Posterior cingulate gyrus (tissue), 11 donors: ENCODE data around the gene IGFALS.

Experiments used
- DNase-seq, 10 donors: peaks; one replicate each; pipeline versions ENCODE4 v3.0.0 to v3.0.0-alpha.2; 2020 to 2021; ENCODE audit warnings: mixed read lengths in 3 of 10
- intact Hi-C: fragments of 100-400 bp; cut with DNase I; formaldehyde crosslinking; loops from one replicate; pipeline ENCODE4 v1.15.1; 2023

Gene IGFALS

DNA sequence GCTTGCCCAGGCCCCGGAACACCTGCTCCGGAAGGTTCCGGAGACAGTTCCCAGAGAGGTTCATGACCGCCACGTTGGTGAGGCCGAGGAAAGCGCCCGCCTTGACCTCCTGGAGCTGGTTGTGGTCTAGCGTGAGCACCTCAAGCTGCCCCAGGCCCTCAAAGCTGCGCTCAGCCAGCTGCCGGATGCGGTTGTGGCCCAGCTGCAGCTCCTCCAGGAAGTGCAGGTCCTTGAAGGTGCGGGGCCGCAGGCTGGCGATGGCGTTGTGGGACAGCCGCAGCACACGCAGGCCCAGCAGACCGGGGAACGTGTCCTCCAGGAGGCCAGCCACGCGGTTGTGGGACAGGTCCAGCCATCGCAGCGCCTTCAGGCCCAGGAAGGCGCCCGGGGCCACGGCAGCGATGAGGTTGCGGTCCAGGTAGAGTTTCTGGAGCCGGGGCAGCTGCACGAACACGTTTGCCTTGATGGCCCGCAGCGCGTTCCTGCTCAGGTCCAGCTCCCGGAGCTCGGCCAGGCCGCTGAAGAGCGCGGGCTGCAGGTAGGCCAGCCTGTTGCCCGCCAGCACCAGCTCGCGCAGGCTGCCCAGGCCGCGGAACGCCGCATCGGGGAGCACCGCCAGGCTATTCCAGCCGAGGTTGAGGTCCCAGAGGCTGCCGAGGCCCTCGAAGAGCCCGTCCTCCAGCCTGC is 2.1 kb downstream of the IGFALS start:
- peak in 2 of 10 donors; percentile 62 to 70 for DNase-seq
- intact Hi-C loops: no loop called here

DNA sequence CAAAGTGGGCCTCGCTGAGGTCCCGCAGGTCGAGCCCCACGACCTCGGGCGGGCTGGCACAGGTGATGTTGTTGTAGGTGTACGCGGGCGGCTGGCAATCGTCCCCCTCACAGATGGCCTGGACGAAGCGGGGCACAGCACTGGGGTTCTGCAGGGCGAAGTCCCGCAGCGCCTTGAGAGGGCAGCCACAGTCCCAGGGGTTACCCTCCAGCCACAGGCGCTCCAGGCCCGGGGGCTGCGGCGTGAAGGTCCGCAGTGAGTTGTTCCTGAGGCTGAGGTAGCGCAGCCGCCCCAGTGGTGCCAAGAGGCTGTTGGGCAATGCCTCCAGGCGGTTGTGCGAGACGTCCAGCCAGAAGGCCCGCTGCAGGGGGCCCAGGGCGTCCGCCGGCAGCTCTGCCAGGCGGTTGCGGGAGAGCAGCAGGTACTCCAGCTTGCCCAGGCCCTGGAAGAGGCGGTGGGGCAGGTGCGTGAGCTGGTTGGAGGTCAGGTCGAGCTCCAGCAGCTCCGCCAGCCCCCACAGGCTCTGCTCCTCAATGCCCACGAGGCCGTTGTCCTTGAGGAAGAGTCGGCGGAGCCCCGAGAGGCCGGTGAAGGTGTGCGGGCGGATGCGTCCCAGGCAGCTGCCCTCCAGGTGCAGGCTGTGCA is 2.8 kb downstream of the IGFALS start:
- DNase-seq: peak in 3 of 10 donors; percentile 26 to 76 (median 68)
- intact Hi-C loops: no loop called here

DNA sequence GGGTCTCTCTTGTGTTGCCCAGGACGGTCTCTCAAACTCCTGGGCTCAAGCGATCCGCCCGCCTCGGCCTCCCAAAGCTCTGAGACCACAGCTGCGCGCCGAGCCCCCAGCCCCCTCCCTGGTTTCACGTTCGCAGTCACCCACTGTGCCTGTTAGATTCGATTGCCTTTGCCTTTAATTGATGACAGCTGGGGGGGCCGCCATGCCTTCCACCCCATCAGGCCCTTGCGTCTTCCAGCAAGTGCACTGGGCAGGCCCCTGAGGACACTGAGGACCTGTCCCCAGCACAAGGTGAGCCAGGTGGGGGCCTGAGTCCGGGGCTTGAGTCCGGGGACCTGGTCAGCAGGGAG is 3.3 kb downstream of the IGFALS start:
- peak in 2 of 10 donors; percentile 52 to 70 for DNase-seq
- intact Hi-C loops: no loop called here

DNA sequence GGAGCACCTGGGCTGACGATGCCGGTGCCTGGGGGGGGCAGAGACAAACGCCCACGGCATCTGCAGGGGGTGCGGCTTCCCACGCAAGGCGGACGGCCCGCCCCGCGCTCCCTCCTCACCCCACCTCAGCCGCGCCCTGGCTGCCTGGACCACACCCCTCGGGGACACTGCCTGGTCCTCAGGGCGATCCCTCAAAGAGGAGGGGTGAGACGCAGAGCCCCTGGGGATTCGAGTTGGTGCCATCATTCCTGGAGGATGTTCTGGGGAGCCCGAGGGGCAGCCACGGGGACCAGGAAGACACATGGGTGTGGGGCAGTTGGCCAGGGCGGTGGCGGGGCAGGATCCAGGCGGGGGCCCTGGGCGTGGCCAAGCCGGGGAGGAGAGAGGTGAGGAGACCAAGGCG is 3.9 kb downstream of the IGFALS start:
- intact Hi-C loops: no loop called here
- DNase-seq: peak in 2 of 10 donors; percentile 16 to 50

DNA sequence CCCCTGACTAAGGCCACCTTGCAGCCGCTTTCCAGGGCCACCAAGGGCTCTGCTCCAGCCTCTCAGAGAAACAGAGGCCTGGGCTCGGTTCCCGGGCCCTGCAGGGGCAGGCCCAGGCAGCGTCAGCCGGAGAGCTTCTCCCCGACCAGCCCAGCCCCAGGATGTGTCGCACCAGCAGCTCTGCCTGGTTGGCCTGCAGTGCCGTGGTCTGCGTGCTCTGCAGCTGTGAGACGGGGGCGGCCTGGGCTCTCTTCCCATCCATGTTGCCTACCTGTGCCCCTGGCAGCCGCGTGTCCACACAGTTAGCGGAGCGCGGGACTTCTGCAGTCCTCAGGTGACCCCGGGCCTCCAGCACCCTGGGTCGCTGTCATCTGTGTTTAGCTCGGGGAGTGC is 4.8 kb downstream of the IGFALS start:
- intact Hi-C loops: no loop called here
- peak in 4 of 10 donors; percentile 8 to 81 (median 64) for DNase-seq

DNA sequence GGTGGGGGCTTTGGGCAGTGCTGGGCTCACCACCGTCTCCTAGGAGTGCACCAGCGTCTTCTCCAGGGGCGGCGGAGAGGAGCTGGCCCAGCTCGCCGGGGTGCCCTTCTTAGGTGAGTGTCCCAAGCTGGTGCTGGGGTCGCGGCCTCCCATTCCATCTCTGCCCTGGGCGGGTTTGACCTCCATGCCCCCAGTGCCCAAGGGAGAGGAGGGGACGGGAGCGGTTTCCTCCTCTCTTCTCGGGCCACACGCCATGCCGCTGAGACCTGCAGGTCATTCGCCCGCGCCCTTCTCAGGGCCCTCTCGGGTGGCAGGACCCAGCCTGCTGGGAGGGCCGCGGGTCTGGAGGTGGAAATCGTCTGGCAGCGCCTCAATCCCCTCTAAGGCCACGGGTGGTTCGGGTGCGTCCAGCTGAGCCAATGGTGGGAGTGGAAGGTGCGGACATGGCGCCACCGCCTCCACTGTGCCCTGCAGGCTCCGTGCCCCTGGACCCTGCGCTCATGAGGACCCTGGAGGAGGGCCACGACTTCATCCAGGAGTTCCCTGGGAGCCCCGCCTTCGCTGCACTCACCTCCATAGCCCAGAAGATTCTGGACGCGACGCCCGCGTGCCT is 5.3 kb downstream of the IGFALS start:
- intact Hi-C loops: no loop called here
- peak in 2 of 10 donors; percentile 6 to 75 for DNase-seq

DNA sequence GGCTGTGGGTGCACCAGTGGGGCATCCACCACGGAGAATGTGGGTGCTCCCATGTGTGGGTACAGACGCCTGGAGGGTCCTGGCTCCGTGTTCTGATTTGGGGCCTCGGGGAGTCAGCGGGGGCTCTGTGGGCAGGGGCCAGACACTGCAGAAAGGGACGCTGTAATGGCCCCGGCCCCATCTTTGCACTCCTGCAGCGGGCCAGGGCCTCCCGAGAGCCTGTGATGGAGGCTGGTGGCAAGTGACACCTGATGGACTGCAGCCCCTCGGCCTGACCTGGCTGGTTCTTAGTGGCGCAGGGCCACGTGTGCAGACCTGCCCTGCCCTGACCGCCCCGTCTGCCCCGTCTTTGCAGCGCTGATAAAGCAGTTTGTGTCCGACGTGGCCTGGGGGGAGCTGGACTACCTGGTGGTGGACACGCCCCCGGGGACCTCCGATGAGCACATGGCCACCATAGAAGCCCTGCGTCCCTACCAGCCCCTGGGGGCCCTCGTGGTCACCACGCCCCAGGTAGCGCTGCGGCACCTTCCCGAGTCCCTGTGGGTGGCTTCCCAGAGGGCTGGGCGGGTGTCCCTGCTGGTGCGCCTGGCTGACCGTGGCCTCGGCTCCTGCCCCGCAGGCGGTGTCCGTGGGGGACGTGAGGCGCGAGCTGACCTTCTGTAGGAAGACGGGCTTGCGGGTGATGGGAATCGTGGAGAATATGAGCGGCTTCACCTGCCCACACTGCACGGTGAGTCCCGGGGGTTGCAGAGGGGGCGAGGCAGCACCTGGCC is 6.0 kb downstream of the IGFALS start:
- intact Hi-C loops: no loop called here
- DNase-seq: peak in 2 of 10 donors; percentile 79 to 82

DNA sequence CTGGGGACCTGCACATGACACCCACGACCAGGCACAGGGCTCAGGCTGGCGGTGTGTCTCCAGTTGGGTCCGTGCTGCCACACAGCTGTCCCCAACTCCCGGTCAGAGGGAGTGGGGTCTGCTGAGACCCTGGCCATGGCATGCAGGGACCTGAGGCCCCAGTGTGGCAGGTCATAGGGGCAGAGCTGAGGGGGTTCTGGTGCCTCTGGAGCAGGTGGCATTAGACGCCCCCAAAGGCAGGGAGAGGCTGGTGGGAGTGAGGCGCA is 6.5 kb downstream of the IGFALS start:
- DNase-seq: peak in 1 of 10 donors; percentile 80

DNA sequence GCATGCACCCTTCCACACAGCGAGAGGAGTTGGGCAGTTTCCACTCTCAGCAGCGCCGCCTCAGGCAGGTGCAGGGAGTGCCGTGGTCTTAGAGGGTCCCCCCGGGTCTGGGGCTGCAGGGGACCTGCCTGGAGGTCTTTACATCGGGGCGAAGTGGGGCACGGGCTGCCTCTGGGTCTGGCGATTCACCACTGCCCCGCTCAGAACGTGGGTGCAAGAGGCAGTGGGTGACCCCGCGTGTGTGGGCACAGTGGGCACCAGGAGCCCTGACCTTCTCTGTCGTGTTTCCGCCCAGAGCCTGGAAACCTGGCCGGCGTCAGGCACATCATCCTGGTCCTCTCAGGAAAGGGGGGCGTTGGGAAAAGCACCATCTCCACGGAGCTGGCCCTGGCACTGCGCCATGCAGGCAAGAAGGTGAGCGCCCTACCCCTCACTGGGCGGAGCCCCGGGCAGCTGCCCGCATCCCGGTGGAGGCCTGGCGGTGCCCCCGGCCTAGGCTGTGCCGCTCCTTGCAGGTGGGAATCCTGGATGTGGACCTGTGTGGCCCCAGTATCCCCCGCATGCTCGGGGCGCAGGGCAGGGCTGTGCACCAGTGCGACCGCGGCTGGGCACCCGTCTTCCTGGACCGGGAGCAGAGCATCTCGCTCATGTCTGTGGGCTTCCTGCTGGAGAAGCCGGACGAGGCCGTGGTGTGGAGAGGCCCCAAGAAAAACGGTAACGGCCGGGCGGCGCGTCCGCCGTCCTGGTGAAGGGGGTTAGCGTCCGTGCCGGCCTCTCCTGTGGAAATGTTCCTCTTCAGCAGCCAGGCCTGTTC is 7.1 kb downstream of the IGFALS start:
- intact Hi-C loops: no loop called here
- DNase-seq: peak in 1 of 10 donors; percentile 80

More for the DNA sequence above, 6.5 kb downstream of the IGFALS start:
- intact Hi-C loops: no loop called here

DNA sequence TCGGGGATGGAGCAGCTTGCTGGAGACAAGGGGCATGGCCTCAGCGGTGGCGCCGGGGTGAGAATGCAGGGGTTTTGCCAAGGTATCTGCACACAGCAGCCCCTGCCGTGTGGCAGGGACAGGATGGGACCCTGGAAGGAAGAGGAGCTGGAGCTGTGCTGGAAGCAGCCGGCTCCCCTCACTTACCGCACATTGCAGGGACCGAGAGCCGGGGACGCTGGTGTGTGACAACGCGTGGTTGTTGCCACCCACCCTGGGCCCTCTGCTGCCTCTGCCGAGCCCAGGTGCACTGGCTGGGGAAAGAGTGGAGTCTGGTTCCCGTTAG is 7.7 kb downstream of the IGFALS start:
- intact Hi-C loops: no loop called here
- DNase-seq: peak in 1 of 10 donors; percentile 54

DNA sequence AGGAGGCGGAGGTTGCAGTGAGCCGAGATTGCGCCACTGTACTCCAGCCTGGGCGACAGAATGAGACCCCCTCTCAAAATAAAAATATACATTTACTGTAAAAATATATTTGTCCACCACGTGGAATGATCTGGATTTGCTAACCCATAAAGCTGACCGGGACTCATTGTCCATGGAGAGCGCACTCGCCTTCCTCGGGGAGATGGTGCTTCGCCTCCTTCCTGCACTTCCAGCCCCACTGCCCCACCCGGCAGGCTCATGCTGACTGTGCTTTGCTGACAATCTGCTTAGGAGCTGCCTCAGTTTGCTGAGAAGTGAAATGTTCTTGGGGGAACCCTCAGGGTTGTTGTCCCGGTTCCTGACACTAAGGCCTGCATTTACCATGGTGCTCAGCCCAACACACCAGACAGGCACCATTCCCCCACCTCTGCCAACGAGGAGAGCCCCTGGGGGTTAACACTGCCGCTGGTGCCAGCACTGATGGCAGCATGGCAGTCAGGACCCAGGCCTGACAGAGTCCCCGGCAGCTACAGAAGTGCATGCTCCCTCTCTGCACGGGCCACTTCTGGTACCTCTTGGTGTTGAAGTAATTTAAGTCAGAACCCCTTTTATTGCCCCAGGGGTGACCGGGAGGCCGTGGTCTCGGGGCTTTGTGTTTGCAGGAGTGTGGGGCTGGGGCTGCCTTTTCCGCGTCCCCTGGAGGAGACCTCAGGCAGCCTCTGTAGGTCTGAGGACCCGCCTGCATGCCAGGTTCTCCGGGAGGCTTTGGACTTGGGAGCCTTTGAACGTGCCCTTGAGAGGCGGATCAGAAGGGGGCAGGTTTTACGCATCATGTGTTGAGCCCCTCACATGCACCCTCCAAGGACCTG is 8.3 kb downstream of the IGFALS start:
- peak in 1 of 10 donors; percentile 49 for DNase-seq
- intact Hi-C loops: no loop called here

DNA sequence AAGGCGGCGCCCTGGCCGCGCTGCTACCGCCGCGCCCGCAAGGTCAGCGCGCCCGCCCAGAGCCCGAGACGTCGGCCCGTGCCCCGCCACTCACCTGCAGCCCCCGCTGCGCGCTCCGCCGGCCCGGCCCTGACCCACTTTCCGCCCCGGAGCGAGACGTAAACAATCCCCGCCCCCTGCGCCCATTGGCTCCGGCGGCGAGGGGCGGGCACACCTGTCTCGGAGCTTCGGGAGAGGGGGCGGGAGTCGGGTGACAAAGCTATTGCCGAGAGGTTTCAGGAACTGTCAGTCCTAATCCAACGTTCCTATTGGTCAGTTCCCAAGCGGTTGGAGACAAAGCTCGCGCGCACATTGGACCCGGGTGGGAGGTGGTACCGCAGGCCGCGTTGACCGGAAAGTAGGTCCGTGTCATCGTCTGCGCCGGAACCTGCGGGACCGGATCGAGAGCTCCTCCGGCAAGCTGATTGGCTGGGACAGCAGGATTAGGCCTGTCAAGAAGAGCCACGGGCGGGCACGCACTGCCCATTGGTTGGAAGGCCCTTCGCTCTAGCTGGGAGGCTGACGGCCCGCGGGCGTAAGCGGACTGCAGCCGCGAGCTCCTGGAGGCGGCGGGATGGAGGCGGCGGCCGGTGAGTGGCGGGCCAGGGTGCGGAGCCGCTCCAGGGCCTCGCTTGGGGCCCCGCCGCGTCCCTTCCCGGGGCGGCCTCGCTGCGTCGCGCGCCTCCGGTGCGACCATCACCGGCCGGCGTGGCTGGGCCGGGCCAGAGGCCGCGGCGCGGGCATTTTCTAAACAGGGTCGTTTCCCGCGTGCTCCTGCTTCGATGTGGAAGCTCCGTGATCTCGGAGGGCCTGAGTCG is 10.9 kb downstream of the IGFALS start, which contains the start of the genes NUBP2 and SPSB3:
Gene NUBP2 (plus strand): TSS at position 553 of the 857 bp plus-strand sequence. CDS start 61 bp downstream, at position 614.
Gene SPSB3 (minus strand): TSS at position 164 of the 857 bp plus-strand sequence. CDS start 1,088 bp downstream, outside the sequence.
- intact Hi-C loops: no loop called here
- DNase-seq: peak; percentile 100

DNA sequence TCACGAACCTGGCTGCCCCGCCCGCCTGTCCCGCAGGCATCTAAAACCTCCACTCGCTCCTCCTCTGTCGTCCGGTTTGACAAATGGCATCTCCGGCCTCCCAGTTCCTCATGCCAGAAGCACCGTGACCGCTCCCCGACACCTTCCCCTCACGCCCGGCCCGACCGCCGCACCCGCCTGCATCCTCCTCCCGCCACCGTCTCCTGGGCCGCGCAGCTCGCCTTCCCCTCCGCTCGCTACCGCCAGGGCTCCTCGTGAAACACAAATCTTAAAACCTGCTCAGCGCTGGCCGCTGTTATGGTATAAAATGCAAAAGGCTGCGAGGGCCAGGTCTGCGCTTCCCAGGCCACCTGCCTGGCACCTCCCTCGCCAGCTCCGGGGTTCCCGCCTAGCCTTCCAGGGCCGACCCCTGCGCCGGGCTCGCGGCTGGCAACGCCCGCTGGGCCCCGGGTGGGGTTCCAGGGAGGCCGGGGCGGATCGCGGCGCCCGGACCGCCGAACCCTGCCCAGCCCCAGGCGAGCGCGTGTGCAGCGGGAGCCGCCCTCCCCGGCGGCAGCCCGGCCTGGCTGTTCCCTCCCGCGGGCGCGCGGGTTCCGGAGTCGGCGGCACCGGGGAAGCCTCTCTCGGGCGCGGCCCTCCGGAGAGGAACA is 11.6 kb downstream of the IGFALS start:
- DNase-seq: peak in 1 of 10 donors; percentile 88
- intact Hi-C loops: no loop called here

DNA sequence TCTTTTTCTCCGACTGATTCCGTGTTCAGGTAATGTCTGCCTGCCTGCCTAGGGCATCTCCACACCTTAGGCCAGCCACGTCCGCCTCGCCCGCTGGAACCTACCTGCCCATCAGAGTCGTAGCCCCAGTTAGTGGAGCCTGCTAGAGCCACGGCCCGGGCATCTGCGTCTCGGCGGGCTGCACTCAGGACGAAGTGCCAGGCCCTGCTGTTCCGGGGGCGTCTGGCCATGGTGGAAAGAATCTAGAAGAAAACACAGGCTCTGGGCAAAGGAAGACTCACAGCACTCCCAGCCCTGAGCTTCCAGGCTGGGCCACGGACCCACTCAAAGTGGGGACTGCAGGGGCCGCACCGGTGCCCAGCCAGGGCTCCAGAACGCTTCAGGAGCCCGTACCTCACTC is 12.3 kb downstream of the IGFALS start:
- DNase-seq: no peak
- intact Hi-C loops: no loop called here

DNA sequence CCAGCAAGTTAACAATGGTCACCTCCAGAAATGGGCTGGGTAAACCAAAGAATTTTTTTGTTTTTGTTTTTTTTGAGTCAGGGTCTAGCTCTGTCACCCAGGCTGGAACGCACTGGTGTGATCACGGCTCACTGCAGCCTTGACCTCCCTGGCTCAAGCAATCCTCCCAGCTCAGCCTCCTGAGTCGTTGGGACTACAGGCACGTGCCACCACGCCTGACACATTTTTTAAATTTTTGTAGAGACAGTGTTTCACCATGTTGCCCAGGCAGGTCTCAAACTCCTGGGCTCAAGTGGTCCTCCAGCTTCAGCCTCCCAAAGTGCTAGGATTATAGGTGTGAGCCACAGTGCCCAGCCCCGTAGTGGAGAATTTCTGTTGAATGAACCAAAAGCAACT is 12.8 kb downstream of the IGFALS start:
- no peak for DNase-seq
- intact Hi-C loops: no loop called here

DNA sequence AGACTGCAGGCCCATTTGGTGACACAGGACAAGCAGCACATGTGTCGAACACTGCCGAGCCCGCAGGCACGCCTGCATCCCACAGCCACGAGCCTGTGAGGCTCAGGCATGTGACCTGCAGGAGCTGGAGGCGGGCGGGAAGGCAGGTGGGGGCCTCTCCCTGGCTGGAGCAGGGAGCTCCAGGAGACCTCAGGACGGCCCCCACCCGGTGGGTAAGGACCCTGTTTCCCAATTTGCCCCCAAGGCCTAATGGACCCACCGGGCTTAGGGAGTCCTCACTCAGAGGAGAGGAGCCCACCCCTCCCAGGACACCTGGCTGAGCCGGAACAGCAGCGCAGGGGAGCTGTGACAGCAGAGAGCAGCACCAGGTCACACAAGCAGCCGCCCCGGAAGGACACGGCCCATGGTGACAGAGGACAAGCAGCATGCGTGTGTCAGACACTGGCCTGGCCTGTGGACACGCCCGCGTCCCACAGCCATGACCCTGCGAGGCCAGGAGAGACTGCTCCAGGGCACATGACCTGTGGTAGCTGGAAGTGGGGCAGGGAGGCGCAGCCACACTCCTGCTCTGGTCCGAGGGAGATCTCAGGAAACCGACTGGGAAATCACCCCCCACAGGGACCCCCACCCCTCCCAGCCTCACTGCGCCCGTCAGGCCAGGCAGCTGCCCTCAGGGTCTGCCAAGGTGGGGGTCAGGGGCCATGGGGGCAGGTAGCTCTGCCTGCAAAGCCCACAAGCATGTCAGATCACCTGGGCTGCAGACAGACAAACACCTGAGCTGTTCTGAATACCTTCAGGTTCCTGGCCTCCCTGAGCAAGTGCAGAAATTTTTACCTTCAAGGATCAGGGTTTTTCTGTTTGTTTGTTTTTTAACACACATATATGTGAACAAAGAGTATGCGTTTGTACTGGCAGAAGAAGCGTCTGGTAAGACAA is 13.5 kb downstream of the IGFALS start:
- peak in 1 of 10 donors; percentile 84 for DNase-seq
- intact Hi-C loops: no loop called here

DNA sequence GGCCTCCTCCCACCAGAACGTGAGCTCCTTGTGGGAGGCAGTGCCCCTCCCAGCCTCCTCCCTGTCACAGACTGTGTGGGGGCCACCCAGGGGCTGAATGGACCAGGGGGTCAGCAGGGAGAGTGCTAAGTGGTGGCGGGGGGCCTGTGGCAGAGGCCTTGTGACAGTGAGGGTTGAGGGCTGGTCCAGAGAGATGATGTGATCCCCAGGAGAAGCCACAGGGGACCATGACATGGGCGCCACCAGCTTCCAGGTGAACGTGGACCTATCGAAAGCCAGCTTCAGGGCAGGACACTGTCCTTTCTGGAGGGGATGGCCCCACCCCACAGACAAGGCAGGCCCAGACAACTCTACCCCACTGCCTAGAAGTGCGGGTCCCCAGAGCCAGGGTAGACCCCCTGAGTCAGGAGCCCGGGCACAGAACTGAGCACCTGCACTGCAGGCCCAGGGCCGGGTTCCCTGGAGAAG is 14.2 kb downstream of the IGFALS start:
- intact Hi-C loops: no loop called here
- no peak for DNase-seq
